Prostate gland (tissue), 2 donors: ENCODE results near the gene PTPRD. TPM values are rescaled to one million over a fixed set of nuclear protein-coding genes. Genes with fewer than 3 reads are reported as not detected.
A peak's percentile ranks its signal among the peaks of the same experiment; 100 is the strongest.

Experiments used
- DNase-seq: peaks from one replicate; pipeline ENCODE4 v3.0.0-alpha.2; 2019; ENCODE audit warnings: low spot score
- H3K27ac ChIP-seq, 2 donors: fragments of 200-600 bp; sonication (generic); 2 replicates each; pipeline ENCODE4 v1.5.1; 2017 to 2019
- H3K27me3 ChIP-seq: fragments of 200-600 bp; sonication (generic); replicated peaks from 2 replicates; pipeline ENCODE4 v1.5.1; 2019; ENCODE audit not compliant: insufficient read depth
- H3K36me3 ChIP-seq, 2 donors: fragments of 200-600 bp; sonication (generic); 1 replicate in 1 of 2; 2 replicates in 1 of 2; pipeline versions ENCODE4 v1.5.1 to v1.8.1; 2017 to 2019
- H3K4me1 ChIP-seq: fragments of 200-600 bp; sonication (generic); replicated peaks from 2 replicates; pipeline ENCODE4 v1.5.1; 2019
- H3K4me3 ChIP-seq, 2 donors: fragments of 200-600 bp; sonication (generic); 2 replicates each; pipeline ENCODE4 v1.5.1; 2017 to 2019
- H3K9me3 ChIP-seq: fragments of 200-600 bp; sonication (generic); 2 replicates; pipeline ENCODE4 v1.5.1; 2017
- CTCF ChIP-seq, 4 experiments: fragments of 200-600 bp in 2 of 4; fragments of 450-650 bp in 2 of 4; sonication (generic) in 2 of 4; IDR thresholded peaks; 1 replicate in 3 of 4; 2 replicates in 1 of 4; pipeline ENCODE4 v1.5.1; 2016 to 2019; ENCODE audit warnings: antibody characterized with exemption in 4 of 4, mild to moderate bottlenecking in 2 of 4, moderate library complexity in 2 of 4
- POLR2A ChIP-seq: fragments of 450-650 bp; IDR thresholded peaks from one replicate; pipeline ENCODE4 v1.6.1; 2016; ENCODE audit warnings: antibody characterized with exemption, mild to moderate bottlenecking
- POLR2AphosphoS5 ChIP-seq: sonication (generic); formaldehyde crosslinking; IDR thresholded peaks from one replicate; pipeline ENCODE4 v1.6.1; 2017; ENCODE audit warnings: antibody characterized with exemption
- WGBS: methylation state at CpG from one replicate; pipeline ENCODE4 v1.1.5; 2018; 5-methylcytosine and 5-hydroxymethylcytosine counted together
- intact Hi-C: fragments of 100-400 bp; cut with DNase I; formaldehyde crosslinking; loops from one replicate; pipeline ENCODE4 v1.14.2; 2022
- total RNA-seq, 2 donors: library from RNA; depleted of rRNA; stranded (reverse); fragments of >200 nt; gene quantifications; one replicate each; pipeline ENCODE4 v1.1.0, GENCODE V29; 2016

PTPRD gene
- total RNA-seq, 2 donors from 2014 or later, result 5.8 to 23.1 TPM

DNA sequence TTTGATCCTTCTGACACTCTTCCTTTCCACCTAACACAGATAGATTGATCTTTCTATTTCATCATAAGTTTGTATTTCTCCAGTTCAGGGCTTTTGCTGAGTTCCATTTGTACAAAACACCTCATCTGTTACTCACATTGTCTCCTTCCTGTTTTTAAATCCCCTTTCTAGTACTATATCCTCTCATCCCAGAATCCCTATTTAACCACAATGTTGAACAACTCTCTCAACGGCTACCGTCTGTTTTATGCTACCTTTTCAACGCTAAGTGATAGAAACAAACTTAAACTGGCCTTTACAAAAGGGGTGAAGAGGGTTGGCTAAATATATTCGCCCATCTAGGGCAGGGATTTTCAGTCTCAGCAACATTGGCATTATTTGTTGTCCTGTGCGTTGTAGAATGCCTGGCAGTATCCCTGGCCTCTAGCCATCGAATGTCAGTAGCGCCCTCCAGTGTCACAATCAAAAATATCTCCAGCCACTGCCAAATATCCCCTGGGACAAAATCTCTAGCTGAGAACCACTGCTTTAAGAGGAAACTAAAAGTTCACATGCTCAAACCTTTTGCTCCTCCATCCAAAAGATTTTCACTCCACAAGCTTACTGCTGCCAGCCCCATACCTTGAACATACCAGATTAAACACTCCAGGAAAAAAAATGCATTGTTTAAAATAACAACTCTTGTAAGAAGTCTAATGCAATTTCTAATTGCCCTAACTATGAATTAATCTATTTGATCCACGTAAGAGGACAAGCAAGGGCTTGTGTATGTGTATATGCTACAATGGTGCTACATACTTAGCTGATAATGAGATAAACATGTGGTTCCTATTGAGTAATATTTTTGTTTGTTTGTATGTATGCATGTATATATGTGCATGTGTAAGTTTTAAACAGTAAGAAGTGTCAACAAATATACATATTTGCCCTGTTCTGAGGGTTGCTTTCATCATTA, 344.0 kb downstream of the PTPRD start:
- TF ChIP-seq CTCF (IDR thresholded peaks at IDR 0.05) (peak in 1 of 4 experiments; percentile 20), POLR2AphosphoS5 (no peak)
- 19% methylated on average over 8 of the region's 8 CpGs for WGBS
- no peak overlapping the region for H3K4me3 ChIP-seq
- no peaks in the 10 kb centered on the region for H3K27me3 ChIP-seq
- H3K4me1 ChIP-seq, result no peaks in the 10 kb centered on the region
- H3K9me3 ChIP-seq, result no peaks in the 10 kb centered on the region
- no peaks in the 10 kb centered on the region for H3K36me3 ChIP-seq
- intact Hi-C loops, result no loop called here
- no peak for DNase-seq
- no peak overlapping the region for H3K27ac ChIP-seq

DNA sequence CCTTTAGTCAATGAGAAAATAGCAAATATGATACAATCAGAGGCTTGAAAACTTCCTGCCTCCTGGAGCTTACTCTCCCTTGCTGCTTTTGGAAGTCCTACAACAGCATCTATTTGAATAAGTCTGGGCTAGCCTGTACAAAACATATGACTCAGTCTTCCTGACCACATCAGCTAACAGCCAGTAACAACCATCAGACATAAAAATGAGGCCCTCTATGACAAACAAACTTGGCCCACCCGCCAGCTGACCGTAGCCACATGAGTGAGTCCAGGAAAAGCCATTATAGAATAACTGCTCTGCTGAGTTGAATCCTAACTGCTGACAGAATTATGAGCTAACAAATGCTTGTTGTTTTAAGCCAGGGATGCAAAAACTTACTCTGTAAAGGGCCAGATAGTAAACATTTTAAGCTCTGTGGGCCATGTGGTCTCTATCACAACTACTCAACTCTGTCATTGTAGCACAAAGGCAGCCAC, 347.6 kb downstream of the PTPRD start:
- H3K36me3 ChIP-seq, result no peaks in the 10 kb centered on the region
- H3K9me3 ChIP-seq, result no peaks in the 10 kb centered on the region
- WGBS, result 52% methylated on average over 2 of the region's 2 CpGs
- H3K27me3 ChIP-seq, result no peaks in the 10 kb centered on the region
- no peak overlapping the region for H3K4me3 ChIP-seq
- no peak for DNase-seq
- no peak for TF ChIP-seq CTCF (IDR thresholded peaks at IDR 0.05)
- no peak for TF ChIP-seq POLR2AphosphoS5
- no peak overlapping the region for H3K27ac ChIP-seq
- intact Hi-C loops, result no loop called here
- no peaks in the 10 kb centered on the region for H3K4me1 ChIP-seq

DNA sequence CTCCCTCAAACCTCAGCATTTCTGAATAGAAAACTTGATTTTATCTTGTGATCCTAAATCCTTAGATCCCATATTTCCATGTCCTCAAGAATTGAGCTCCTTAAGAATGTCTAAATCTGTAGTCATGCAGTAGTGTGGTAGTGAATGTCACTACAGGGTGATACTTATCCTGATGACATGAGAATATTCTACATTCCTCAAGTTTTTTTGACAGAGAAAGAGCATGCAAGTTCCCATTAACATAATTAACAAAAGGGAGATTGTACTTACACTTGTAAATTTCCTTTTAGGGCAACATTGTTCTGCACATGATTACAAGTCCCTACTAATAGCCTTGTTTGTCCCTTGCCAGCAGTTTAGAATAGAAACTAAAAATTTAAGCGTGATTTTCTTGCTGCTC, 352.3 kb downstream of the PTPRD start:
- no peak for DNase-seq
- no peak for TF ChIP-seq POLR2AphosphoS5
- TF ChIP-seq CTCF (IDR thresholded peaks at IDR 0.05), result no peak
- no peak for TF ChIP-seq POLR2A
- Histone ChIP-seq H3K36me3 (no peaks in the 10 kb centered on the region), H3K4me1 (no peaks in the 10 kb centered on the region), H3K9me3 (no peaks in the 10 kb centered on the region), H3K27me3 (no peaks in the 10 kb centered on the region), H3K4me3 (no peak overlapping the region), H3K27ac (no peak overlapping the region)
- WGBS, result 69% methylated on average over 1 of the region's 1 CpG
- intact Hi-C loops, result no loop called here

- H3K36me3 ChIP-seq, result no peaks in the 10 kb centered on the region
- no peak for DNase-seq
- intact Hi-C loops, result no loop called here
- H3K4me3 ChIP-seq, result no peak overlapping the region
- no peaks in the 10 kb centered on the region for H3K27me3 ChIP-seq
- H3K27ac ChIP-seq, result no peak overlapping the region
- no peaks in the 10 kb centered on the region for H3K4me1 ChIP-seq
- no peaks in the 10 kb centered on the region for H3K9me3 ChIP-seq
- TF ChIP-seq CTCF (IDR thresholded peaks at IDR 0.05), result no peak
- TF ChIP-seq POLR2AphosphoS5, result no peak
- no peak for TF ChIP-seq POLR2A
- WGBS, result 85% methylated on average over 4 of the region's 4 CpGs
These were observed 353.1 kb downstream of the PTPRD start for GRCh38 chr9:10259668-10260067.

- intact Hi-C loops, result no loop called here
- WGBS, result 93% methylated on average over 4 of the region's 4 CpGs
- Histone ChIP-seq H3K36me3 (no peaks in the 10 kb centered on the region), H3K4me3 (no peak overlapping the region), H3K4me1 (no peaks in the 10 kb centered on the region), H3K27me3 (no peaks in the 10 kb centered on the region), H3K27ac (no peak overlapping the region), H3K9me3 (no peaks in the 10 kb centered on the region)
- no peak for DNase-seq
- TF ChIP-seq CTCF (IDR thresholded peaks at IDR 0.05) (no peak), POLR2A (no peak), POLR2AphosphoS5 (no peak)
These were observed 357.0 kb downstream of the PTPRD start for GRCh38 chr9:10255758-10256157.
